NOMO-1 (cell line): ENCODE measurements around the gene CLDN1.

Source experiments
- DNase-seq, 2 experiments: peaks; one replicate each; lab custom pipeline; 2025; ENCODE audit not compliant: unreplicated experiment in 2 of 2; lab: John Stamatoyannopoulos, UW

CLDN1 gene

GRCh38 chr3:190333961-190334360 is 11.7 kb upstream of the CLDN1 start:
- no peak for DNase-seq

GRCh38 chr3:190330936-190331734 is 8.9 kb upstream of the CLDN1 start:
- DNase-seq: no peak

GRCh38 chr3:190326930-190327329 is 4.7 kb upstream of the CLDN1 start:
- DNase-seq: no peak

- DNase-seq: no peak
These were observed 4.1 kb upstream of the CLDN1 start for GRCh38 chr3:190326361-190326760.

GRCh38 chr3:190325923-190326322 is 3.7 kb upstream of the CLDN1 start:
- DNase-seq: no peak

GRCh38 chr3:190323246-190323626 is 990 bp upstream of the CLDN1 start:
- DNase-seq: peak; percentile 49 to 55

GRCh38 chr3:190322604-190323245 is 479 bp upstream of the CLDN1 start:
- peak; percentile 35 to 49 for DNase-seq

- no peak for DNase-seq
These were observed 1.5 kb downstream of the CLDN1 start for GRCh38 chr3:190320594-190321362.

- no peak for DNase-seq
These were observed 2.6 kb downstream of the CLDN1 start for GRCh38 chr3:190319660-190320059.

- no peak for DNase-seq
These were observed 3.6 kb downstream of the CLDN1 start for GRCh38 chr3:190318666-190319065.

GRCh38 chr3:190314741-190315140 is 7.5 kb downstream of the CLDN1 start:
- DNase-seq: no peak

GRCh38 chr3:190309414-190309813 is 12.8 kb downstream of the CLDN1 start:
- no peak for DNase-seq

- DNase-seq: no peak
These were observed 14.1 kb downstream of the CLDN1 start for GRCh38 chr3:190308154-190308553.

- DNase-seq: no peak
These were observed 15.1 kb downstream of the CLDN1 start for GRCh38 chr3:190307164-190307545.

- DNase-seq: no peak
These were observed 15.6 kb downstream of the CLDN1 start for GRCh38 chr3:190306513-190307163.

GRCh38 chr3:190306026-190306425 is 16.2 kb downstream of the CLDN1 start:
- DNase-seq: no peak

GRCh38 chr3:190305406-190305805 is 16.8 kb downstream of the CLDN1 start:
- DNase-seq: no peak

- no peak for DNase-seq
These were observed 18.4 kb downstream of the CLDN1 start for GRCh38 chr3:190303884-190304283.

- DNase-seq: no peak
These were observed 19.9 kb downstream of the CLDN1 start for GRCh38 chr3:190302212-190302867.

GRCh38 chr3:190301591-190301990 is 20.7 kb downstream of the CLDN1 start:
- peak; percentile 19 to 91 for DNase-seq

- DNase-seq: no peak
These were observed 22.3 kb downstream of the CLDN1 start for GRCh38 chr3:190299969-190300368.
